HG02610 (cell line): ENCODE data around the gene SMIM22.

Source experiments
- ATAC-seq: cut with Tn5 transposase; IDR thresholded peaks from one replicate; pipeline ENCODE4 v1.9.1; 2021; ENCODE audit warnings: mild to moderate bottlenecking, moderate library complexity; ENCODE audit not compliant: unreplicated experiment

SMIM22 gene

DNA sequence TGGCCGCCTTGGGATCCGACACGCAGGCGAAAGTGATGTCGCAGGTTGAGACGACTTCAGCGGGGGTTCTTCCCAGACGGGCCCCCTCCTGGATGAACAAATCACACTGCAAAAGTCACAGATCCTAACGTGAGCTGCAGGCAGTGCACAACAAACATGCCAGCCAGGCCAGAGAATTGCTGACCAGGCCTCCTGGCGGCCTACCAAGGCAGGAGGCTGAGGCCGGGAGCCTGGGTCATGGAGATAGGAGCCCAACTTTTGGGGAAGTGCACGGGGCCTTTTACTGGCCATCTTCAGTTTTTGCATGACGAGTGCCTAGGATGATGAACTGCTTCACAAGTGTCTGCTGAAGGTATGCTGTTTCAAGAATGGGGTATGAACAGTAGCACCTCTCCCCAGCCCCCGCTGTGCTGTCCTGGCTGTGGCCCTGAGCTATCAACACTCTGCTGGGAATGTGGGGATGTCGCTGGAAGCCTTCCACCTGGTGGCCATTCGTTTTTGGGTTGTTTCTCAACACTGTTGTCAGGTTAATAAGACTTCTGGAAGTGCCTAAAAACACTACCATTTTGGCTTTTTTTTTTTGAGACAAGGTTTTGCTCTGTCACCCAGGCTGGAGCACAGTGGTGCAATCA is 19.5 kb downstream of the SMIM22 start:
- no peak for ATAC-seq

GRCh38 chr16:4820652-4821051 is 25.5 kb downstream of the SMIM22 start:
- no peak for ATAC-seq

DNA sequence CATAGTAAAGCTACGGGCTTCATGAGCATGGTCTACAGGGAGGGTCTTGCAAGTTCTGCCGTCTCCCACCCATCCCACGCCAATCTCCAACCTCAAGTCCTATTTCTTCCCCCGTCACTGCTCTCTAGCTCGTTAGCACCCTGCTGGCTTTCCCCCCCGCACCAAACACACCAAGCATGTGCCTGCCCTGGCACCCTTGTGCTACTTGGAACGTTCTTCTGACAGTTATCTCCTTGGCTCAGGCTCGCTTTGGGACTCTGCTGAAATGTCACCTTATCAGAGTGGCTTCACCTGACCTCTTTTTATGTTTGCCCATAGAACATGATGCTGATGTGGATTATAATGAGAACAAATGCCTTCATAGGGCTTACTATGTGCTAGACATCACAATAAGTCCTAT is 30.0 kb downstream of the SMIM22 start:
- ATAC-seq = no peak

GRCh38 chr16:4826526-4826925 is 31.4 kb downstream of the SMIM22 start:
- ATAC-seq = no peak

- ATAC-seq = no peak
These were observed 31.8 kb downstream of the SMIM22 start for GRCh38 chr16:4826980-4827379.

GRCh38 chr16:4828567-4829321 is 33.6 kb downstream of the SMIM22 start:
- no peak for ATAC-seq

GRCh38 chr16:4830408-4830807 is 35.2 kb downstream of the SMIM22 start:
- ATAC-seq = no peak

DNA sequence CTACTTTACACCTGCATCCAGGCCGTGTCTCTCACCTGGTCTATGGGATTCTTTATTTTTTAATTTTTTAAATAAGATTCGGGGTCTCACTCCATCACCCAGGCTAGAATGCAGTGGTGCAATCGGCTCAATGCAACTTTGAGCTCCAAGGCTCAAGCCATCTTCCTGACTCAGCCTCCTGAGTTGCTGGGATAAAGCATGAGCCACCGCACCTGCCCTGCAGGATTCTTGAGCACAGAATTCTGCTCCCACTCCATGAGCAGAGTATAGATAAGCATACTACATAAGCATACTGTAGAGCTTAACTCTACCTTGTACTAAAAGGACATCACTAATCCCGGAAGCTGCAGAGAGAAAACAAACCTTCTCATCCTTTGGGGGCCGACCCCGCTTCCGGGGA is 36.4 kb downstream of the SMIM22 start:
- ATAC-seq = no peak

GRCh38 chr16:4832698-4833343 is 37.7 kb downstream of the SMIM22 start:
- no peak for ATAC-seq

DNA sequence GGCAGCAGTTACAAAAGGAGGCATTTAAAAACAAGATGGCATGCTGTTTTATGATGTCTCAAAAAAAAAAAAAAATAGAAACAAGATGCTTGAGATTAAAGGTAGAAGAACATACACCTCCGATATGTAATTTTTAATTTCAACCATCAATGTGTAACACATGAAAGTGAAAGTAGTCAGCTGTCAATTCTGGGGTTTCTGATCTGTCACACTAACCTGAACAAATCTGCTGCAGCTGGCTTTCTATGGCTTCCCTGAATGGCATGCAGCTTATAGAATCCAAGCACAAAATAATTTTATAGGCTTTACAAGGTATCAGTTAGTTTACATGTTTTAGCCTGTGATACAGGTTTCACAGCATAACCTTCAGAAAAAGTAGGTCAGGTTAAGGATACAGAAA is 38.4 kb downstream of the SMIM22 start:
- no peak for ATAC-seq

DNA sequence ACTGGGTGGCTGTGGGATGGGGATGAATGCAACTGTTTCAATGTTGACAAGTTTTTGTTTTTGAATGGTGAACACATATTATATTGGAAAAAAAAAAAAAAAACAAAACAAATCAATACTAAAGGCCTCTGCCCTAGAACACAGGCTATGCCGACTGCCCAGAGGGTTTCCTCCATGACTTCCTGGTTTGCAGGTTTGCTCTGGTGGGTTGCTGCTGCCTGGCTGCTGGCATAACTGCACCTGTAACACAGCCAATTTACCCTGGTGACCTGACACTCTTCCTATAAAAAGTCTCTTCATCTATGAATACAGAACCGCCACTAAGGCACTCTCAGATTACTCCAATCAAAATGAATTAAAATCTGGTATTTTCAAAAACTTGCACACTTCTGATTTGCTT is 41.6 kb downstream of the SMIM22 start:
- ATAC-seq = no peak

- ATAC-seq = no peak
These were observed 42.7 kb downstream of the SMIM22 start for GRCh38 chr16:4837733-4838501.

- ATAC-seq = no peak
These were observed 44.8 kb downstream of the SMIM22 start for GRCh38 chr16:4839942-4840341.

DNA sequence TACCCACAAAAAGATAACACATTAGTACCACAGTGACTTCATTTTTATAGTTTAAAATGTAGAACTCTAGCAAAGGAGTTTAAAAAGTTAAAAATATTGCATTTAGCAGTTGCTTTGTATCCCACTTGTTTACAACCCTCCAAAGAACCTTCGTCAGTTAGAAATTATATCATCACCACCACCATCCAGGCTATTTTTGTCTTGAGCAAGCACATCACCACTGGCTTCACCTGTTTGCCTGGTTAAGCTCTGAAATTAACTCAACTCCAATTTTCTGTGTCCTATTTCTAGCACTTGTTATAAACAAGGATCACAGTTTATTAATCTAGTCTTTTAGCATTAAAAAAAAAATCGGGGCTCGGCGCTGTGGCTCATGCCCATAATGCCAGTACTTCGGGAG is 45.8 kb downstream of the SMIM22 start:
- ATAC-seq = no peak
